ENCODE results near the gene DLG2. TPM values are rescaled to one million over a fixed set of nuclear protein-coding genes. Genes with fewer than 3 reads are reported as not detected.

The DLG2 gene
- total RNA-seq, 1 experiment from 2014 or later: 17.5 TPM

GRCh38 chr11:84626256-84626655, 1000.9 kb downstream of the DLG2 start (continued):
- no peak for TF ChIP-seq PREB (CRISPR knock-in tag; IDR thresholded peaks at IDR 0.05; ENCODE audit: borderline replicate concordance)
- no peak for TF ChIP-seq E2F4 (CRISPR knock-in tag; IDR thresholded peaks at IDR 0.05; ENCODE audit: borderline replicate concordance, low read depth)
- no peak for TF ChIP-seq OVOL2 (CRISPR knock-in tag; IDR thresholded peaks at IDR 0.05; ENCODE audit: borderline replicate concordance)
- no peak for TF ChIP-seq NR3C1 (CRISPR knock-in tag; conservative IDR thresholded peaks at IDR 0.05; ENCODE audit: low read depth)
- TF ChIP-seq ZNF416 (CRISPR knock-in tag; IDR thresholded peaks at IDR 0.05): no peak
- no peak for TF ChIP-seq ATF3 (CRISPR knock-in tag; conservative IDR thresholded peaks at IDR 0.05)
- TF ChIP-seq, protein P1, sequence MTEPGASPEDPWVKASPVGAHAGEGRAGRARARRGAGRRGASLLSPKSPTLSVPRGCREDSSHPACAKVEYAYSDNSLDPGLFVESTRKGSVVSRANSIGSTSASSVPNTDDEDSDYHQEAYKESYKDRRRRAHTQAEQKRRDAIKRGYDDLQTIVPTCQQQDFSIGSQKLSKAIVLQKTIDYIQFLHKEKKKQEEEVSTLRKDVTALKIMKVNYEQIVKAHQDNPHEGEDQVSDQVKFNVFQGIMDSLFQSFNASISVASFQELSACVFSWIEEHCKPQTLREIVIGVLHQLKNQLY (CRISPR knock-in tag; IDR thresholded peaks at IDR 0.05): no peak
- TF ChIP-seq FOXP1 (CRISPR knock-in tag; IDR thresholded peaks at IDR 0.05; ENCODE audit: borderline replicate concordance): no peak

DNA sequence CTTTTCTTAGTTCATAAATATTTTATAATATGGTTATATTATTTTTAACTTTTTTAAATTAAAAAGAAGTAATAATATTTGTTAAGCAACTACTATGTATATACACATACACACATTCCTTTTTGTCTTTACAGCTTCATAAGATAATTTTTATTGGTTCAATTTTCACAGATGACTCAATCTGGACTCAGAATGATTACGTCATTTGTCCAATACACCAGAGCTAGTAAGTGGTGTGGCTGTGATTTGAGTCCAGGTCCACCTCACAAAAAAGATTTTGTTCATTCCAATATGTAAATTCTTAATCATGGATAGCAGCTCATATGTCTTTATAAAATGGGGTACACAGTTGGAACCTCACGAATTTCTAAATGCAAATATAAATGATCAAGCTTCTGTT, 1014.5 kb downstream of the DLG2 start:
- ChIA-PET POLR2A (no interaction called here), CTCF (interaction anchor here (0.7 kb wide), 1 partner anchor 12 kb away, joined by 3 read pairs; no protein-coding TSS in a partner anchor)
- Mint-ChIP-seq H3K27me3 (ENCODE audit: low read depth) (no peaks in the 10 kb centered on the region), H3K36me3 (no peaks in the 10 kb centered on the region), H3K27ac (no peak overlapping the region), H3K4me1 (no peaks in the 10 kb centered on the region), H3K9me3 (no peaks in the 10 kb centered on the region), H3K4me3 (no peak overlapping the region)
- no peak for DNase-seq (ENCODE audit: low spot score)
- no peak for ATAC-seq
- TF ChIP-seq JAZF1 (CRISPR knock-in tag; IDR thresholded peaks at IDR 0.05): no peak

DNA sequence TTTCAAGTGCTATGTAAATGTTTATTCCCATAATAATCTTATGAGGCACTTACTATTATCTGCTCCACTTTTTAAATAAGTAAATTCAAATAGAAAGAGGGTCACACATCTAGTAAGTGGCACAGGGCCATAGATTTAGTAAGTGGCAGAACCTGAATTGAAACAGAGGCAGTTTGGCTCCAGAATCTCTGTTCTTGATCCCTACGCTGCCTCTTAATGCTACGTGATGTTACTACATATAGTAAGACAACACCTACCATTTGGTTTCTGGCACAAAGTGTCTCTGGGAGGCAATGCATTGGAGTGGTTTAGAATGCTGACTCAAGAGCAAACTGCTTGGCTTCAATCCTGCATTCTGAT, 1018.3 kb downstream of the DLG2 start:
- POLR2A ChIA-PET: no interaction called here
- TF ChIP-seq NFE2L1 (CRISPR knock-in tag; IDR thresholded peaks at IDR 0.05) (no peak), AR (CRISPR knock-in tag; IDR thresholded peaks at IDR 0.05) (no peak), ATF2 (CRISPR knock-in tag; IDR thresholded peaks at IDR 0.05; ENCODE audit: borderline replicate concordance, low read depth) (no peak), SMAD3 (CRISPR knock-in tag; IDR thresholded peaks at IDR 0.05; ENCODE audit: borderline replicate concordance) (no peak), GABPB1 (CRISPR knock-in tag; IDR thresholded peaks at IDR 0.05) (no peak), ZNF281 (CRISPR knock-in tag; IDR thresholded peaks at IDR 0.05) (no peak), ZNF317 (CRISPR knock-in tag; IDR thresholded peaks at IDR 0.05; ENCODE audit: borderline replicate concordance, low read depth) (no peak), ZMAT4 (CRISPR knock-in tag; IDR thresholded peaks at IDR 0.05) (no peak), NFATC4 (CRISPR knock-in tag; IDR thresholded peaks at IDR 0.05) (no peak), JUN (CRISPR knock-in tag; IDR thresholded peaks at IDR 0.05) (no peak)
- TF ChIP-seq, protein P2, sequence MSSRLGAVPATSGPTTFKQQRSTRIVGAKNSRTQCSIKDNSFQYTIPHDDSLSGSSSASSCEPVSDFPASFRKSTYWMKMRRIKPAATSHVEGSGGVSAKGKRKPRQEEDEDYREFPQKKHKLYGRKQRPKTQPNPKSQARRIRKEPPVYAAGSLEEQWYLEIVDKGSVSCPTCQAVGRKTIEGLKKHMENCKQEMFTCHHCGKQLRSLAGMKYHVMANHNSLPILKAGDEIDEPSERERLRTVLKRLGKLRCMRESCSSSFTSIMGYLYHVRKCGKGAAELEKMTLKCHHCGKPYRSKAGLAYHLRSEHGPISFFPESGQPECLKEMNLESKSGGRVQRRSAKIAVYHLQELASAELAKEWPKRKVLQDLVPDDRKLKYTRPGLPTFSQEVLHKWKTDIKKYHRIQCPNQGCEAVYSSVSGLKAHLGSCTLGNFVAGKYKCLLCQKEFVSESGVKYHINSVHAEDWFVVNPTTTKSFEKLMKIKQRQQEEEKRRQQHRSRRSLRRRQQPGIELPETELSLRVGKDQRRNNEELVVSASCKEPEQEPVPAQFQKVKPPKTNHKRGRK (CRISPR knock-in tag; IDR thresholded peaks at IDR 0.05; ENCODE audit: borderline replicate concordance): no peak

More for the DNA sequence above, 1018.3 kb downstream of the DLG2 start:
- CTCF ChIA-PET: no interaction called here
- Mint-ChIP-seq H3K27me3 (ENCODE audit: low read depth) (no peaks in the 10 kb centered on the region), H3K9me3 (no peaks in the 10 kb centered on the region), H3K36me3 (no peaks in the 10 kb centered on the region), H3K27ac (no peak overlapping the region), H3K4me3 (no peak overlapping the region), H3K4me1 (no peaks in the 10 kb centered on the region)
- ATAC-seq (no peak), DNase-seq (ENCODE audit: low spot score) (no peak)

Data from WTC11 (cell line).